Medulla oblongata (tissue), 1 donor: ENCODE measurements around the gene NIPSNAP2.
A peak's percentile ranks its signal among the peaks of the same experiment; 100 is the strongest.
"Not testable (repeated sequence)": the region's sequence is repeated elsewhere in the genome, so short reads cannot be mapped to it uniquely, and the experiment has no call there.

Source experiments
- DNase-seq: peaks from one replicate; pipeline ENCODE4 v3.0.0-alpha.2; 2015; ENCODE audit errors: extremely low spot score

Gene NIPSNAP2

GRCh38 chr7:55975988-55976633 is 11.7 kb downstream of the NIPSNAP2 start:
- no peak for DNase-seq

GRCh38 chr7:55977831-55978230 is 13.4 kb downstream of the NIPSNAP2 start:
- DNase-seq = peak; percentile 43

- DNase-seq = no peak
These were observed 15.9 kb downstream of the NIPSNAP2 start for GRCh38 chr7:55980266-55980665.

GRCh38 chr7:55983537-55983936 is 19.2 kb downstream of the NIPSNAP2 start:
- DNase-seq = no peak

- DNase-seq = no peak
These were observed 28.0 kb downstream of the NIPSNAP2 start for GRCh38 chr7:55992346-55992745.

- no peak for DNase-seq
These were observed 32.6 kb downstream of the NIPSNAP2 start for GRCh38 chr7:55996856-55997500.

- no peak for DNase-seq
These were observed 39.4 kb downstream of the NIPSNAP2 start for GRCh38 chr7:56003749-56004148.

GRCh38 chr7:56007167-56007652 is 42.8 kb downstream of the NIPSNAP2 start:
- no peak for DNase-seq

GRCh38 chr7:56007891-56008290 is 43.5 kb downstream of the NIPSNAP2 start:
- DNase-seq = peak; percentile 86

- peak; percentile 94 for DNase-seq
These were observed 45.3 kb downstream of the NIPSNAP2 start for GRCh38 chr7:56009695-56010094.

GRCh38 chr7:56017015-56017414 is 52.6 kb downstream of the NIPSNAP2 start:
- DNase-seq = not testable (repeated sequence)

GRCh38 chr7:56019501-56019900 is 55.1 kb downstream of the NIPSNAP2 start:
- DNase-seq = no peak

- no peak for DNase-seq
These were observed 59.1 kb downstream of the NIPSNAP2 start for GRCh38 chr7:56023500-56023899.

GRCh38 chr7:56026538-56026937 is 62.2 kb downstream of the NIPSNAP2 start:
- no peak for DNase-seq

GRCh38 chr7:56028942-56029630 is 64.7 kb downstream of the NIPSNAP2 start:
- no peak for DNase-seq

- no peak for DNase-seq
These were observed 66.0 kb downstream of the NIPSNAP2 start for GRCh38 chr7:56030340-56030739.

GRCh38 chr7:56031556-56031955 is 67.2 kb downstream of the NIPSNAP2 start:
- not testable (repeated sequence) for DNase-seq

GRCh38 chr7:56032578-56032977 is 68.2 kb downstream of the NIPSNAP2 start:
- DNase-seq = not testable (repeated sequence)

- peak; percentile 54 for DNase-seq
These were observed 69.5 kb downstream of the NIPSNAP2 start for GRCh38 chr7:56033671-56034432.

- no peak for DNase-seq
These were observed 76.3 kb downstream of the NIPSNAP2 start for GRCh38 chr7:56040730-56041129.

- not testable (repeated sequence) for DNase-seq
These were observed 81.4 kb downstream of the NIPSNAP2 start for GRCh38 chr7:56045758-56046157.
